Parathyroid adenoma (tissue), 2 donors: ENCODE results near the gene NFASC.

Source experiments
- H2AFZ ChIP-seq: fragments of 300-600 bp; sonication (generic); one replicate; pipeline ENCODE4 v1.7.0; 2017; ENCODE audit warnings: antibody characterized with exemption, mild to moderate bottlenecking
- H3K27ac ChIP-seq: fragments of 300-600 bp; sonication (generic); one replicate; pipeline ENCODE4 v1.7.0; 2017
- H3K27me3 ChIP-seq: fragments of 300-600 bp; sonication (generic); one replicate; pipeline ENCODE4 v1.7.0; 2017; ENCODE audit warnings: low read length; ENCODE audit not compliant: control insufficient read depth, insufficient read depth
- H3K36me3 ChIP-seq: fragments of 300-600 bp; sonication (generic); one replicate; pipeline ENCODE4 v1.7.0; 2017; ENCODE audit warnings: low read length; ENCODE audit not compliant: control insufficient read depth, insufficient read depth
- H3K4me1 ChIP-seq: fragments of 300-600 bp; sonication (generic); one replicate; pipeline ENCODE4 v1.7.0; 2017; ENCODE audit warnings: control low read depth
- H3K4me2 ChIP-seq: fragments of 300-600 bp; sonication (generic); one replicate; pipeline ENCODE4 v1.7.0; 2017; ENCODE audit warnings: low read length
- H3K4me3 ChIP-seq: fragments of 300-600 bp; sonication (generic); one replicate; pipeline ENCODE4 v1.7.0; 2017; ENCODE audit warnings: low read depth, low read length
- H3K79me2 ChIP-seq: fragments of 300-600 bp; sonication (generic); one replicate; pipeline ENCODE4 v1.7.0; 2017; ENCODE audit warnings: control low read depth
- H3K9ac ChIP-seq: fragments of 300-600 bp; sonication (generic); one replicate; pipeline ENCODE4 v1.7.0; 2017; ENCODE audit warnings: mild to moderate bottlenecking
- H3K9me3 ChIP-seq: fragments of 300-600 bp; sonication (generic); one replicate; pipeline ENCODE4 v1.7.0; 2017; ENCODE audit warnings: low read length; ENCODE audit not compliant: control insufficient read depth
- CTCF ChIP-seq: fragments of 300-600 bp; sonication (generic); IDR thresholded peaks from one replicate; pipeline ENCODE4 v1.7.0; 2017; ENCODE audit warnings: antibody characterized with exemption, mild to moderate bottlenecking
- donor health status: primary hyperparathyroidism.

Gene NFASC

GRCh38 chr1:205064301-205064700, 193.6 kb downstream of the NFASC start:
- Histone ChIP-seq H3K4me3 (no peak overlapping the region), H3K4me2 (no peak overlapping the region), H3K36me3 (no peaks in the 10 kb centered on the region), H3K9me3 (no peaks in the 10 kb centered on the region), H3K4me1 (no peaks in the 10 kb centered on the region), H3K27me3 (no peaks in the 10 kb centered on the region), H3K9ac (no peak overlapping the region), H2AFZ (no peak overlapping the region), H3K79me2 (no peaks in the 10 kb centered on the region), H3K27ac (no peak overlapping the region)
- no peak for TF ChIP-seq CTCF

GRCh38 chr1:205064741-205065316, 194.2 kb downstream of the NFASC start:
- H3K4me3 ChIP-seq, result no peak overlapping the region
- H3K9ac ChIP-seq, result no peak overlapping the region
- H3K9me3 ChIP-seq, result no peaks in the 10 kb centered on the region
- H3K4me1 ChIP-seq, result no peaks in the 10 kb centered on the region
- H3K79me2 ChIP-seq, result no peaks in the 10 kb centered on the region
- H3K27me3 ChIP-seq, result no peaks in the 10 kb centered on the region
- no peak overlapping the region for H3K27ac ChIP-seq
- no peaks in the 10 kb centered on the region for H3K36me3 ChIP-seq
- H2AFZ ChIP-seq, result no peak overlapping the region
- TF ChIP-seq CTCF, result no peak
- H3K4me2 ChIP-seq, result no peak overlapping the region

- H3K4me2 ChIP-seq, result no peak overlapping the region
Observed at GRCh38 chr1:205065666-205066065, 195.0 kb downstream of the NFASC start.

GRCh38 chr1:205066141-205066818, 195.6 kb downstream of the NFASC start:
- no peak for TF ChIP-seq CTCF
- H3K27me3 ChIP-seq, result no peaks in the 10 kb centered on the region
- H3K36me3 ChIP-seq, result no peaks in the 10 kb centered on the region
- H3K4me3 ChIP-seq, result no peak overlapping the region
- no peaks in the 10 kb centered on the region for H3K79me2 ChIP-seq
- H3K4me1 ChIP-seq, result no peaks in the 10 kb centered on the region
- no peak overlapping the region for H3K9ac ChIP-seq
- H3K9me3 ChIP-seq, result no peaks in the 10 kb centered on the region
- H3K27ac ChIP-seq, result no peak overlapping the region
- H3K4me2 ChIP-seq, result no peak overlapping the region
- no peak overlapping the region for H2AFZ ChIP-seq

More at GRCh38 chr1:205065666-205066065, 195.0 kb downstream of the NFASC start:
- no peak for TF ChIP-seq CTCF
- no peaks in the 10 kb centered on the region for H3K36me3 ChIP-seq
- H3K9me3 ChIP-seq, result no peaks in the 10 kb centered on the region
- no peak overlapping the region for H3K4me3 ChIP-seq
- H3K27me3 ChIP-seq, result no peaks in the 10 kb centered on the region
- no peak overlapping the region for H3K27ac ChIP-seq
- H3K4me1 ChIP-seq, result no peaks in the 10 kb centered on the region
- no peak overlapping the region for H2AFZ ChIP-seq
- H3K9ac ChIP-seq, result no peak overlapping the region
- no peaks in the 10 kb centered on the region for H3K79me2 ChIP-seq

- Histone ChIP-seq H3K9ac (no peak overlapping the region), H3K27me3 (no peaks in the 10 kb centered on the region), H3K79me2 (no peaks in the 10 kb centered on the region), H3K27ac (no peak overlapping the region), H3K4me1 (no peaks in the 10 kb centered on the region), H2AFZ (no peak overlapping the region), H3K4me3 (no peak overlapping the region), H3K4me2 (no peak overlapping the region), H3K36me3 (no peaks in the 10 kb centered on the region), H3K9me3 (no peaks in the 10 kb centered on the region)
- no peak for TF ChIP-seq CTCF
Observed at GRCh38 chr1:205067031-205067430, 196.4 kb downstream of the NFASC start.
